Measurements from ENCODE around the gene PHF21A.

The PHF21A gene

GRCh38 chr11:46079662-46080061 is 41.6 kb downstream of the PHF21A start:
- in situ Hi-C loops (cut with MboI; ENCODE audit: low sequenced_read_pairs) = no loop called here

- in situ Hi-C loops (cut with MboI; ENCODE audit: low sequenced_read_pairs) = no loop called here
Measured at GRCh38 chr11:46075928-46076327, 45.3 kb downstream of the PHF21A start.

- in situ Hi-C loops (cut with MboI; ENCODE audit: low sequenced_read_pairs) = no loop called here
Measured at GRCh38 chr11:46075168-46075567, 46.1 kb downstream of the PHF21A start.

GRCh38 chr11:46073632-46074031 is 47.6 kb downstream of the PHF21A start:
- in situ Hi-C loops (cut with MboI; ENCODE audit: low sequenced_read_pairs) = no loop called here

GRCh38 chr11:46072172-46072964 is 48.9 kb downstream of the PHF21A start:
- in situ Hi-C loops (cut with MboI; ENCODE audit: low sequenced_read_pairs) = no loop called here

GRCh38 chr11:46071091-46071490 is 50.2 kb downstream of the PHF21A start:
- in situ Hi-C loops (cut with MboI; ENCODE audit: low sequenced_read_pairs) = no loop called here

GRCh38 chr11:46069595-46069994 is 51.7 kb downstream of the PHF21A start:
- in situ Hi-C loops (cut with MboI; ENCODE audit: low sequenced_read_pairs) = no loop called here

GRCh38 chr11:46066335-46066734 is 54.9 kb downstream of the PHF21A start:
- in situ Hi-C loops (cut with MboI; ENCODE audit: low sequenced_read_pairs) = no loop called here

GRCh38 chr11:46065681-46066080 is 55.6 kb downstream of the PHF21A start:
- in situ Hi-C loops (cut with MboI; ENCODE audit: low sequenced_read_pairs) = no loop called here

GRCh38 chr11:46064221-46064620 is 57.0 kb downstream of the PHF21A start:
- in situ Hi-C loops (cut with MboI; ENCODE audit: low sequenced_read_pairs) = no loop called here

GRCh38 chr11:46063138-46063537 is 58.1 kb downstream of the PHF21A start:
- in situ Hi-C loops (cut with MboI; ENCODE audit: low sequenced_read_pairs) = no loop called here

GRCh38 chr11:46060013-46060412 is 61.2 kb downstream of the PHF21A start:
- in situ Hi-C loops (cut with MboI; ENCODE audit: low sequenced_read_pairs) = no loop called here

GRCh38 chr11:46057489-46057888 is 63.8 kb downstream of the PHF21A start:
- in situ Hi-C loops (cut with MboI; ENCODE audit: low sequenced_read_pairs) = no loop called here

- in situ Hi-C loops (cut with MboI; ENCODE audit: low sequenced_read_pairs) = no loop called here
Measured at GRCh38 chr11:46055371-46055770, 65.9 kb downstream of the PHF21A start.

GRCh38 chr11:46051102-46051501 is 70.2 kb downstream of the PHF21A start:
- in situ Hi-C loops (cut with MboI; ENCODE audit: low sequenced_read_pairs) = no loop called here

GRCh38 chr11:46050662-46051061 is 70.6 kb downstream of the PHF21A start:
- in situ Hi-C loops (cut with MboI; ENCODE audit: low sequenced_read_pairs) = no loop called here

- in situ Hi-C loops (cut with MboI; ENCODE audit: low sequenced_read_pairs) = no loop called here
Measured at GRCh38 chr11:46050003-46050461, 71.2 kb downstream of the PHF21A start.

GRCh38 chr11:46049325-46049897 is 71.8 kb downstream of the PHF21A start:
- in situ Hi-C loops (cut with MboI; ENCODE audit: low sequenced_read_pairs) = no loop called here

GRCh38 chr11:46048198-46048597 is 73.1 kb downstream of the PHF21A start:
- in situ Hi-C loops (cut with MboI; ENCODE audit: low sequenced_read_pairs) = no loop called here

- in situ Hi-C loops (cut with MboI; ENCODE audit: low sequenced_read_pairs) = no loop called here
Measured at GRCh38 chr11:46047520-46047919, 73.7 kb downstream of the PHF21A start.

- in situ Hi-C loops (cut with MboI; ENCODE audit: low sequenced_read_pairs) = no loop called here
Measured at GRCh38 chr11:46045811-46046210, 75.4 kb downstream of the PHF21A start.

GRCh38 chr11:46044601-46045000 is 76.7 kb downstream of the PHF21A start:
- in situ Hi-C loops (cut with MboI; ENCODE audit: low sequenced_read_pairs) = no loop called here

Data from hTERT RPE-1 (cell line).